Cortex of kidney (tissue), 1 donor: ENCODE measurements around the gene CROCC.
"Not testable (repeated sequence)": the region's sequence is repeated elsewhere in the genome, so short reads cannot be mapped to it uniquely, and the experiment has no call there.

ENCODE experiments used
- DNase-seq: peaks from one replicate; lab custom pipeline; 2025; lab: John Stamatoyannopoulos, UW

CROCC gene

DNA sequence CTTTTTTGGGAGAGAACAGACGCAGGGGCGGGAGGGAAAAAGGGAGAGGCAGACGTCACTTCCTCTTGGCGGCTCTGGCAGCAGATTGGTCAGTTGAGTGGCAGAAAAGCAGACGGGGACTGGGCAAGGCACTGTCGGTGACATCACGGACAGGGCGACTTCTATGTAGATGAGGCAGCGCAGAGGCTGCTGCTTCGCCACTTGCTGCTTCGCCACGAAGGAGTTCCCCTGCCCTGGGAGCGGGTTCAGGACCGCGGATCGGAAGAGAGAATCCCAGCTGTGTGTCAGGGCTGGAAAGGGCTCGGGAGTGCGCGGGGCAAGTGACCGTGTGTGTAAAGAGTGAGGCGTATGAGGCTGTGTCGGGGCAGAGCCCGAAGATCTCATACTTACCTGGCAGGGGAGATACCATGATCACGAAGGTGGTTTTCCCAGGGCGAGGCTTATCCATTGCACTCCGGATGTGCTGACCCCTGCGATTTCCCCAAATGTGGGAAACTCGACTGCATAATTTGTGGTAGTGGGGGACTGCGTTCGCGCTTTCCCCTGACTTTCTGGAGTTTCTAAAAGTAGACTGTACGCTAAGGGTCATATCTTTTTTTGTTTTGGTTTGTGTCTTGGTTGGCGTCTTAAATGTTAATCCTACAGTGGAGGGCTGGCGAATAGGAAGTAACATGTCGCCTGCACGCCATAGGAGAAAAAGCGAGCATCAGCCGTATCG, 26.0 kb upstream of the CROCC start, which contains the start of gene RNU1-2:
TSS of gene RNU1-2 (plus strand) at position 383 of the 718 bp plus-strand sequence.
- not testable (repeated sequence) for DNase-seq

GRCh38 chr1:16896316-16897055, 25.2 kb upstream of the CROCC start:
- not testable (repeated sequence) for DNase-seq

- not testable (repeated sequence) for DNase-seq
These were observed 24.1 kb upstream of the CROCC start for GRCh38 chr1:16897653-16898052.

GRCh38 chr1:16898298-16898697, 23.4 kb upstream of the CROCC start:
- not testable (repeated sequence) for DNase-seq

GRCh38 chr1:16899020-16899419, 22.7 kb upstream of the CROCC start:
- DNase-seq: not testable (repeated sequence)

DNA sequence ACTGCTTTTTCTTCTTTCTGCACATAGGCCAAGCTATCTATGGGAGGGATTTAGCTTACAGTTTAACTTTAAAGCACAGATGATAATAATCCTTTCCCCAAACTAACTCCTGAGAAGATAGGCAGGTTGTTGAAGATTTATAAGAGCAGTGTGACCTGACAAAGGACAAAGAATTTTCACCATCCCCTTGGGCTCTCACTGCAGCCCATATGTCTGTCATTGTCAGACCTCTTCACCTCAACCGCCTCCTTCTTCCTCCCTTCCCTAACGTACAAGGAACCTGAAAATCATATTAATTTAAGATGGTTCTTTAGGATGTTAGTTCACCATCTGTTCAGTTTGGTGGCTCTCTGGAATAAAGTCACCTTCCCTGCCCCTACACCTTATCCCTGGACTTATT, 21.0 kb upstream of the CROCC start:
- no peak for DNase-seq

DNA sequence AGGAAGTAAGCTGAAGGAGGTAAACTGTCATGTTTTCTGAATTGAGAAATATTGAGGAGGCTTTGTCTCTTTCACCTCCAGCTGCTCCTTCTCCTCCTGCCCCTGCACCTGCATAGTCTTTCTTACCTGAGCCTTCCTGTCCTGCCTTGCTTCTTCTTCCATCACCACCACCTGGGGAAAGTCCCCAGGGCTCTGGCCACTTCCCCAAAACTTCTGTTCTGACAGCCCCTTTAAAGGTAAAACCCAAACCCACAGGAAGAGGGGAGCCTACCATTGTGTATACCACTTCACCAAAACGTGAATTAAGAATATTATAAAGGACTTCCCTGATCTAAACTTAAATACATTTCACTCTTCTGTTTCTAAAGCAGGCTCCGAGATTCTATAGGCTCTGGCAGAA, 20.4 kb upstream of the CROCC start:
- DNase-seq: not testable (repeated sequence)

- DNase-seq: no peak
These were observed 18.7 kb upstream of the CROCC start for GRCh38 chr1:16903054-16903453.

DNA sequence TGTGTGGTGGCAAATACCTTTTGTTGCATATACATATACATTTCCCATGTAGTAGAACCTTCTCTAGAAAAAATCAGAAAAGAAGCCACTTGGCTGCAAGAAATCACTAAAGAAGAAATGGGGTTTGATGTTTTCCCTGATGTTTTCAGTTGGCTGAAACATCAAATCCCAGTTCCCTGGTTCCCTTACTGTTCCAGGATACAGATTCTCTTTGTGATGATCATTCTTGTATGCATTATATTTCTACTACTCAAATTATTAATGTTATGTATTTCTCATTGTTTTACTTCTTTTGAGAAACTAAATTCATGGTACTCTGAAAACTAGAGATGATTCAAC, 18.3 kb upstream of the CROCC start:
- DNase-seq: no peak

GRCh38 chr1:16904560-16905109, 17.1 kb upstream of the CROCC start:
- DNase-seq: no peak

GRCh38 chr1:16905110-16905867, 16.4 kb upstream of the CROCC start:
- DNase-seq: no peak

DNA sequence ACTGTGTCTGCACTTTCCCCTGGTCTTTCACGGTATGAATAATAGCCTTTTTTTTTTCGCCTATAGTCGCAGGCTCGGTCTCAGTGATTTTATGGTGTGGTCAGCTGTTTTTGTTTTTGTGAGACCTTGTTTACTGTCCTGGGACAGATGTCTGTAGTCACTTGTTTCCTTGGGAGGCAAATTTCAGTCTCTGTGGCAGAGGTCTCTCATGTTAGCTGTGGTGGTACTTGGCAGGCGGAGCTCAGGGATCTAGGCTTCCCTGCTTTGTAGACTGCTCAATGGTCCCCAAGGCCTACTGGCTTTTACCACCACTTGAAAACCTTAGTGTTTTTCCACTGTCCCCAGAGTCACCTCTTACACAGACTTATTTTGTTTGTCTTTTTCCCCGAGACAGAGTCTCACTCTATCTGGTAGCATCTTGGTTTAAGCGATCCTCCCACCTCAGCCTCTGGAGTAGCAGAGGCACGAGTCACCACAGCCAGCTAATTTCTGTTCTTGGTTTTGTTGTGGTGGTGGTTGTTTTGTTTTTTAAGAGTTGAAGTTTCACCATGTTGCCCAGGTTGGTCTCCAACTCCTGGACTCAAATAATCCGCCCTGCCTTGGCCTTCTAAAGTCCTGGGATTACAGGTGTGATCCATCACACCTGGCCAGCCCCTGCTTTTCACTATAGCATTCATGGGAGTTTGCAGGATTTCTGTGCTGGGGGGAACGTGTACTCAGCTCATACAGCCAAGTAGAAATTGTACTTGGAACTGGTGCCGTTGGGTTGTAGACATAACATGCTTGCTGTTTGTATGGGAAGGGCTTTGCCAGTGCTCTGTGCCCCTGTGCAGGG, 15.6 kb upstream of the CROCC start:
- DNase-seq: no peak

DNA sequence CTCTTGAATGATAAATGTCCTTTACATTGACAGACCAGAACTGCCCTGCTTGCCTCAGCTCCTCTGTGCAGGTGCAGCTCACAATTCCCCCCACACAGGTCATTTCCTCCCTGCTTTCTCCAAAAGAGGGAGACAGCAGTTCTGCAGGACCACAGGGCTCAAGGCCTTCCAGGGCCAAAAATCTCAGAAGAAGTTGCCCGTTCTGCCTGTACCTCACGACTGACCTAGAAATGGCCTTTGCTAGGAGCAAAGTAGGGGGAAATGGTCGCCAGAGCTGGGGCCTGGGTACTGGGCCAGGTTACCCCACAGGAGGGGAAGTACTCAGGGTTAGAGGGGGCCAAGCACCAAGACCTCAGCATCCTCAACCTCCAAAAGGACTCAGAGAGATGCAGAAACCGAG, 14.9 kb upstream of the CROCC start:
- DNase-seq: no peak

DNA sequence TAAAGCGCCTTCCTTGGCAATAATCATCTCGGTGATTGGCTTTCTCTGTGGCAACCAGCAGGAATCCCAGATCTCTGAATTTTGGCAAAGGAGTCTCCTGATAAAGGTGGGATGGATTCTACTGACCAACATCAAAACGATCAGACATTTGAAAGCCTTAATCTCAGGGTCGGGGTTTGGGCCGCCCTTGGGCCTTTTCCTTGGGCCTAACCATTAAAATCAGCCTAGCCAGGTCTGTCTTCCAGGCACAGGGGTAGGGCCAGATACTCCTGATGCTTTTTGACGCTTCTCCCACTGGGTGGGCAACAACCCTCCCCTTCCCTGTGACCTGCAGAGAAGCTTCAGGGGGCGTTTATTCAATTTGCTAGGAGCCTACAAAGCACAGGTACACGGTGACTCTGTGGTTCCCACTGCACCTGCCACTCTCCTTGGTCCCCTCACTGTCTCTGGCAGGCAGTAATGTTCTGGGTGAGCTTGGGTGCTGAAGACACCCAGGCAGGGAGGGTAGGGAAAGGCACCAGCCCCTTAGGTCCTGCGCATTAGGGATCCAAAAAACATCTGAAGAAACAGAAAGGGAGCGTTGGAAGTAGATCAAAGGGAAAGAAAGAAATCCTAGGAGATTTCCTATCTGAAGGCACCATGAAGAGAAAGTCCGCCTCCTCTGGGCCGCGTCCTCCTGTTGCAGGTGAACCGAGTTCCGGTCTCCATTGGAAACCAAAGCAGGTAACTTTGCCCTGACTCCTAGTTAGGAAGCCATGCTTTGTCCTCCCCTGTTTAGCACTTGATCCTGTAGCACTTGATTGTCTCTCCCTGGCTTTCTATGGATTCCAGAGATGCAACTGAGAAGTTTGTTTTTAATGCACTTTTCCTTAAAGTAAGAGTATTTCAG, 13.6 kb upstream of the CROCC start:
- no peak for DNase-seq

GRCh38 chr1:16911851-16912721, 9.6 kb upstream of the CROCC start:
- not testable (repeated sequence) for DNase-seq

- not testable (repeated sequence) for DNase-seq
These were observed 9.0 kb upstream of the CROCC start for GRCh38 chr1:16912742-16913141.

GRCh38 chr1:16913181-16913832, 8.4 kb upstream of the CROCC start:
- DNase-seq: no peak

- peak; percentile 54 for DNase-seq
These were observed 7.7 kb upstream of the CROCC start for GRCh38 chr1:16913833-16914662.
